Thoracic aorta (tissue), 2 donors: Measurements from ENCODE around the gene PAFAH1B2. TPM values are rescaled to one million over a fixed set of nuclear protein-coding genes. Genes with fewer than 3 reads are reported as not detected.

ENCODE experiments used
- ATAC-seq: fragments of 150-250 bp; one replicate; pipeline ENCODE4 v1.8.0; 2017; ENCODE audit warnings: low read depth; ENCODE audit not compliant: insufficient number of reproducible peaks, low FRiP score
- DNase-seq: peaks from one replicate; pipeline ENCODE4 v3.0.0-alpha.2; 2020; ENCODE audit warnings: low spot score
- H3K27ac ChIP-seq, 2 donors: fragments of 200-600 bp; sonication (generic); 1 replicate in 1 of 2; 2 replicates in 1 of 2; pipeline ENCODE4 v1.5.1; 2016; ENCODE audit warnings: mild to moderate bottlenecking in 2 of 2, moderate library complexity in 2 of 2
- H3K27me3 ChIP-seq: fragments of 200-600 bp; sonication (generic); replicated peaks from 2 replicates; pipeline ENCODE4 v1.6.0; 2016; ENCODE audit warnings: mild to moderate bottlenecking; ENCODE audit not compliant: insufficient read depth
- H3K36me3 ChIP-seq: fragments of 200-600 bp; sonication (generic); one replicate; pipeline ENCODE4 v1.5.1; 2016
- H3K4me1 ChIP-seq, 2 donors: fragments of 200-600 bp; sonication (generic); 1 replicate in 1 of 2; 2 replicates in 1 of 2; pipeline versions ENCODE4 v1.5.1 to v1.6.0; 2016; ENCODE audit warnings: low read depth in 2 of 2, mild to moderate bottlenecking in 1 of 2; ENCODE audit not compliant: control insufficient read depth in 1 of 2
- H3K4me3 ChIP-seq: fragments of 200-600 bp; sonication (generic); 2 replicates; pipeline ENCODE4 v1.5.1; 2016; ENCODE audit warnings: mild to moderate bottlenecking
- H3K9me3 ChIP-seq: fragments of 200-600 bp; sonication (generic); 2 replicates; pipeline ENCODE4 v1.5.1; 2016
- total RNA-seq, 2 donors: library from RNA; depleted of rRNA; stranded (reverse); fragments of >200 nt; gene quantifications; one replicate each; pipeline versions ENCODE4 v1.1.0 to v1.2.3, GENCODE V29; 2016
- TF ChIP-seq, protein P1 (sequence below): fragments of 200-600 bp; sonication (generic); IDR thresholded peaks from one replicate; pipeline ENCODE4 v1.5.1; 2019; ENCODE audit warnings: antibody characterized with exemption

PAFAH1B2 gene
- total RNA-seq, 2 donors from 2014 or later, result 66.3 to 75.8 TPM

DNA sequence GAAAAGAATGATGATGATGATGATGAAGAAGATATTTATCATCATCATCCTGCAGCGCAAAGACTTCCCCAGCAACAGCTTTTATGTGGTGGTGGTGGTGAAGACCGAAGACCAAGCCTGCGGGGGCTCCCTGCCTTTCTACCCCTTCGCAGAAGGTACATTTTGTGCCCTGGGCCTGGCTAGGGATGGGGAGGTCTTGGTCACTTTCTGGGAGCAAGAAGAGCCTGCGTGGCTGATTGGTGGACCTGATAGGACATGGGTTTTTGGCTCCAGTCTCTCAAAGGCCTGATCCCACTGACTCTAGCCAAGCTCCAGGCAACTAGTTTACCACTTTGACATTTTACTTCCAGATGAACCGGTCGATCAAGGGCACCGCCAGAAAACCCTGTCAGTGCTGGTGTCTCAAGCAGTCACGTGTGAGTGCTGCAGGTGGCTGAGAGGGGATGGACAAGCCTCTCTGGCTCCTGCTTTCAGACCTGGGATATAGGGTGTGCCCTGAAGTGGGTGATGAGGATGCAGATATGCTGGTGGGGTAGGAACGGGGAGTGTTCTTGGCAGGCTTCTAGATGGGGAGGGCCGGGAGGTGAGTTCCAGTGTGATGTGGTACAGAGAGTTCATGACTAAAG, 39.8 kb downstream of the PAFAH1B2 start:
- H3K4me3 ChIP-seq, result no peak overlapping the region
- no peak for ATAC-seq
- DNase-seq, result no peak
- H3K4me1 ChIP-seq, result peaks cover 20 to 22% of the 10 kb centered on the region in 2 donors
- H3K36me3 ChIP-seq, result peaks cover 29% of the 10 kb centered on the region
- TF ChIP-seq, protein P1, sequence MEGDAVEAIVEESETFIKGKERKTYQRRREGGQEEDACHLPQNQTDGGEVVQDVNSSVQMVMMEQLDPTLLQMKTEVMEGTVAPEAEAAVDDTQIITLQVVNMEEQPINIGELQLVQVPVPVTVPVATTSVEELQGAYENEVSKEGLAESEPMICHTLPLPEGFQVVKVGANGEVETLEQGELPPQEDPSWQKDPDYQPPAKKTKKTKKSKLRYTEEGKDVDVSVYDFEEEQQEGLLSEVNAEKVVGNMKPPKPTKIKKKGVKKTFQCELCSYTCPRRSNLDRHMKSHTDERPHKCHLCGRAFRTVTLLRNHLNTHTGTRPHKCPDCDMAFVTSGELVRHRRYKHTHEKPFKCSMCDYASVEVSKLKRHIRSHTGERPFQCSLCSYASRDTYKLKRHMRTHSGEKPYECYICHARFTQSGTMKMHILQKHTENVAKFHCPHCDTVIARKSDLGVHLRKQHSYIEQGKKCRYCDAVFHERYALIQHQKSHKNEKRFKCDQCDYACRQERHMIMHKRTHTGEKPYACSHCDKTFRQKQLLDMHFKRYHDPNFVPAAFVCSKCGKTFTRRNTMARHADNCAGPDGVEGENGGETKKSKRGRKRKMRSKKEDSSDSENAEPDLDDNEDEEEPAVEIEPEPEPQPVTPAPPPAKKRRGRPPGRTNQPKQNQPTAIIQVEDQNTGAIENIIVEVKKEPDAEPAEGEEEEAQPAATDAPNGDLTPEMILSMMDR, result no peak
- H3K27ac ChIP-seq, result no peak overlapping the region
- H3K27me3 ChIP-seq, result no peaks in the 10 kb centered on the region
- H3K9me3 ChIP-seq, result no peaks in the 10 kb centered on the region

DNA sequence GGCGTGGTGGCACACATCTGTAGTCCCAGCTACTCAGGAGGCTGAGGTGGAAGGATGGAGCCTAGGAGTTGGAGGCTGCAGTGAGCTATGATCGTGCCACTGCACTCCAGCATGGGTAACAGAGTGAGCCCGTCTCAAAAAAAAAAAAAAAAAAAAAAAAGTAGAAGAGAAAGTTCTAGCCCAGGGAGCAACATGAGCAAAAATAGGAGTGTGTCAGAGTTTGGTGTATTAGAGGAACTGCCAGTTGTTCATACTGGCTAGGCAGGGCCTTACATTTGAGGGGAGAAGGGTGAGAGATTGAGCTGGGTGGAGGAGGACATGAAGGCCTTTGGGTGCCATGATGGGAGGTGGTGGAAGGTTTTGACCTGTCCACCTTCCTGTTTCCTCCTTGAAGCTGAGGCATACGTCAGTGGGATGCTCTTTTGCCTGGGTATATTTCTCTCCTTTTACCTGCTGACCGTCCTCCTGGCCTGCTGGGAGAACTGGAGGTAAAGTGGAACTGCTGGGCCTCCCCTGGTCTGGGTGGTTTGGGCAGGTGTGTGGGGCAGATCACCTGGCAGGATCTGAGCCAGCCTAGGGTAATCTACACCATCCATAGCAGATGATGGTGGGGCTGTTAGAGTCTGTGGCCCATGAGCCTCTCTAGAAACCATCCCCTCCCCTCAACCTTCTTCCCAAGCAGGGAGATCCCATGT, 41.8 kb downstream of the PAFAH1B2 start:
- no peak for DNase-seq
- ATAC-seq, result no peak

DNA sequence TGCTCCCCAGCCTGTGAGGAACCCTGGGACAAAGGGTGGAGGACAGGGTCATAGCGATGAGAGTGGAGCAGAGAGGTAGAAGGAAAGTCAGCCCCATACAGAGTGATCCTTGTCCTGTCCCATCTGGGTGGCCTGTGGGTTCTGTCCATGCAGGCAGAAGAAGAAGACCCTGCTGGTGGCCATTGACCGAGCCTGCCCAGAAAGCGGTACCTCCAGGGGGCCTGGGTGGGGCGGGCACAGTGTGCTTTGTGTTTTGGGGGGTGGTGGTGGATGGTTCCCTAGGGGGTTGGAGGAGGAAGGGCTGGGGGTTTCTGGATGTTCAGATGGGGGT, 42.3 kb downstream of the PAFAH1B2 start:
- no peaks in the 10 kb centered on the region for H3K27me3 ChIP-seq
- H3K4me1 ChIP-seq, result peaks cover 4% of the 10 kb centered on the region in 2 donors
- H3K9me3 ChIP-seq, result no peaks in the 10 kb centered on the region
- no peak for DNase-seq
- TF ChIP-seq, protein P1, result no peak
- no peak overlapping the region for H3K27ac ChIP-seq
- ATAC-seq, result no peak
- no peak overlapping the region for H3K4me3 ChIP-seq
- H3K36me3 ChIP-seq, result peaks cover 46% of the 10 kb centered on the region

More for the DNA sequence above, 41.8 kb downstream of the PAFAH1B2 start:
- TF ChIP-seq, protein P1, result no peak
- no peak overlapping the region for H3K27ac ChIP-seq
- H3K4me1 ChIP-seq, result peaks cover 6 to 9% of the 10 kb centered on the region in 2 donors
- no peaks in the 10 kb centered on the region for H3K9me3 ChIP-seq
- H3K27me3 ChIP-seq, result no peaks in the 10 kb centered on the region
- peaks cover 46% of the 10 kb centered on the region for H3K36me3 ChIP-seq
- H3K4me3 ChIP-seq, result no peak overlapping the region

DNA sequence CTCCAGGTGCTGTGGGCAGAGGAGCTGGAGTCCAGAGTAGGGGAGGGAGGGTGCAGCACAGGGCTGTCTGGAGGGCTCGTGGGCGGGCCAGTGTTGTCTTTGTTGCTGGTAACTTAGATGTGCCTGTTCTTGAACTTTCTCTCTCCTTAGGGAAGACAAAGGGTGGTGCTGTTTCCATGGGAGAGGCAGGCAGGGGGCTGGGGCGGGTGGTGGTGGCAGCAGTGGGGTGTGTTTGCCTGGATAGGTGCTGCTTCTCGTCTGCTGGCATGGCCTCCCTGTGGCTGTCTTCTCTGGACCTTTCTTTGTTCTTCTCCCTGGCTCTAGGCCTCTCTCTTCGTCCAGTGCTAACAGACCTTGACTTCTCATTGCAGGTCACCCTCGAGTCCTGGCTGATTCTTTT, 42.9 kb downstream of the PAFAH1B2 start:
- Histone ChIP-seq H3K9me3 (no peaks in the 10 kb centered on the region), H3K36me3 (peaks cover 48% of the 10 kb centered on the region), H3K4me3 (no peak overlapping the region), H3K27ac (no peak overlapping the region), H3K27me3 (no peaks in the 10 kb centered on the region), H3K4me1 (no peaks in the 10 kb centered on the region)
- ATAC-seq (no peak), DNase-seq (no peak)
- TF ChIP-seq, protein P1, result no peak

DNA sequence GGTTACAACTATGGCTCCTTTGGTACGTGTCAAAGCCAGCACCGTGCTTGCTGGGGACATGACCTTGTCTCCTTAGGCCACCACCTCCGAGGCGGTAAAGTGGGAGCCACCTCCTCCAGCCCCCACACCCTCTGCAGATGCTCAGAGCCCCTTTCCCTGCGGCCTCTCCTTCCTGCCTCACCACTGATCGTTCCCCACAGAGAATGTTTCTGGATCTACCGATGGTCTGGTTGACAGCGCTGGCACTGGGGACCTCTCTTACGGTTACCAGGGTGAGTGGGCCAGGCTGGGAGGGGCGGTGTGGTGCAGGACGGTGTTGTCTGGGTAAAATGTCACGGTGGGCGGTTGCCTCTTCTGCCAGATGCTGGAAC, 43.3 kb downstream of the PAFAH1B2 start:
- H3K36me3 ChIP-seq, result peaks cover 46% of the 10 kb centered on the region
- no peak for DNase-seq
- TF ChIP-seq, protein P1, result no peak
- no peak for ATAC-seq
- H3K27ac ChIP-seq, result no peak overlapping the region
- no peaks in the 10 kb centered on the region for H3K9me3 ChIP-seq
- no peaks in the 10 kb centered on the region for H3K4me1 ChIP-seq
- no peak overlapping the region for H3K4me3 ChIP-seq
- H3K27me3 ChIP-seq, result no peaks in the 10 kb centered on the region
